HG03442 (cell line): ENCODE measurements around the gene TMEM63A.
A peak's percentile ranks its signal among the peaks of the same experiment; 100 is the strongest.
"Not testable (repeated sequence)": the region's sequence is repeated elsewhere in the genome, so short reads cannot be mapped to it uniquely, and the experiment has no call there.

ENCODE experiments used
- ATAC-seq: cut with Tn5 transposase; IDR thresholded peaks from one replicate; pipeline ENCODE4 v1.9.1; 2021; ENCODE audit warnings: mild to moderate bottlenecking, moderate library complexity; ENCODE audit not compliant: unreplicated experiment

TMEM63A gene

DNA sequence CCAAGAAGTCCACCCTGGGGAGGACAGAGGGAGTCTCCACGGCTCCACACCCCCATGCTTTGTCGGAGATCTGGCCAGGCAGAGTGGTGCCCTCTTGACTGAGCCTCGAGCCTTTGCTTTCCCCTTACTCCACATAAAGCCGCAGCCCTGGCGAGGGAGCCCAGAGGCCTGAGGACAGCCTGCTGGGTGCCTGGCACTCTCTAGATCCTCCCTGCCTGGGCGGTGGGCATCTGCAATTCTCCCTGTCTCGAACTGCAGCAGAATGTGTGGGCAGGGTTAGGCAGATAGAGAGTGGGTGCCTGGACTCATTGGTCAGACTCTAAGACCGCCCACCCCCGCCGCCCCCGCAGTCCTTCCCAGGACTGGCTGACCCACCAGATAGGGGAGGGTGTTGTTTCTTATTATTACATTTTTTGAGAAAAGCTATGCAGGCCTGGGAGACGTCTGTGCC, 58.3 kb downstream of the TMEM63A start:
- no peak for ATAC-seq

DNA sequence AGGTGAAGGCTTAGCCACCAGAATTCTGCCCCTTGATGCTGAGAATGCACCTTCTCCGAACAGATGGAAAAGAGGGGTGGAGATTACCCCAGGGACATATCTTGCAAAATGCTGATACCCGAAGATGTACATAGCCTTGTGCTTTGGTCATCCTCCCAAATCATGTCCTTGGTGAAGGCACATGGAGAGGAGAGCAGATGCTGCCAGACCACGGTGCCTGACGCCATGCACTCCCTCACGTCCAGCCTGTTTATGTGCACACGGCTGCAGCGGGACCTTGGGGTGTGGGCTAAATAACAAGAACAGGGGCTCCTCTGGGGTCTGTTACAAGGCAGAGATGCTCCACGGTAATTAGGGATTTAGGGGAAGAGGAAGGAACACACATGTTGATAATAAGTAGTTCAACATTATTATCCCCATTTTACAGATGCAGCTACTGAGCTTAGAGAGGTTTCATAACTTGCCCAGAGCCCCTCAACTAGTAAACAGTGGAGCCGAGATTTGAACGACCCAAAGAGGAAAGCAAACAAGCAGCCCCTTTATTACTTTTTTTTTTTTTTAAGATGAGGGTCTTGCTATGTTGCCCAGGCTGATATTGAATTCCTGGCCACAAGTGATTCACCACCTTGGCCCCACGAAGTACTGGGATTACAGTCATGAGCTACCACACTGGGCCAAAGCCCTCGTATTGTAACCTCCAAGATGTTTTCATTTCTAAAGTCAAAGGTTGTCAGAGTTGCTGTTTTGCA, 59.4 kb downstream of the TMEM63A start:
- no peak for ATAC-seq

DNA sequence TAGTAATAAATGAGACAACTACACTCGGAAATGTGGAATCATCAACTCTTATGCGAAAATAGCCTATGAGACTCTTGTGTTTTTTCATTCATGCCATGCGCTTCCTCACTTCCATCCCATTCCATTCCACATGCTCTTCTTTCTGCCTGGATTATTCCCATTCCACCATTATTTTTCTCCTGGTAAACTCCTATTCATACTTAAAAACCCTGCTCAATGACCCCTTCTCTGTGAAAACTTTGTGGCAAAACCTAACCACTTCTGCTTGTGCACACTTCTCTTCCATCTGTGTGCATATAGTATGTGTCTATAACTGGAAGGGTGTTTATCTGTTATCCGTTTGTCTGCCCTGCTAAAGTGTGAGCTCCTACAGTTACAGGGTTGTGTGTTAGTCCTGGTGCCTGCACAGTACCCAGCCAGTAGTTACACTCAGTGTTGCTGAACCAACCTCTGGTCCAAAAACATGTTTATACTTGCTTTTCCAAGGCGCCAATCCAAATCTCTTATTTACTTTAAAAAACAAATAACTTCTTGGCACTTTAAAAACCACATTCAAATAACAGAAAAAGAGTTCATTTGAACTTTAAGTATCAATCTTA, 61.6 kb downstream of the TMEM63A start:
- no peak for ATAC-seq

DNA sequence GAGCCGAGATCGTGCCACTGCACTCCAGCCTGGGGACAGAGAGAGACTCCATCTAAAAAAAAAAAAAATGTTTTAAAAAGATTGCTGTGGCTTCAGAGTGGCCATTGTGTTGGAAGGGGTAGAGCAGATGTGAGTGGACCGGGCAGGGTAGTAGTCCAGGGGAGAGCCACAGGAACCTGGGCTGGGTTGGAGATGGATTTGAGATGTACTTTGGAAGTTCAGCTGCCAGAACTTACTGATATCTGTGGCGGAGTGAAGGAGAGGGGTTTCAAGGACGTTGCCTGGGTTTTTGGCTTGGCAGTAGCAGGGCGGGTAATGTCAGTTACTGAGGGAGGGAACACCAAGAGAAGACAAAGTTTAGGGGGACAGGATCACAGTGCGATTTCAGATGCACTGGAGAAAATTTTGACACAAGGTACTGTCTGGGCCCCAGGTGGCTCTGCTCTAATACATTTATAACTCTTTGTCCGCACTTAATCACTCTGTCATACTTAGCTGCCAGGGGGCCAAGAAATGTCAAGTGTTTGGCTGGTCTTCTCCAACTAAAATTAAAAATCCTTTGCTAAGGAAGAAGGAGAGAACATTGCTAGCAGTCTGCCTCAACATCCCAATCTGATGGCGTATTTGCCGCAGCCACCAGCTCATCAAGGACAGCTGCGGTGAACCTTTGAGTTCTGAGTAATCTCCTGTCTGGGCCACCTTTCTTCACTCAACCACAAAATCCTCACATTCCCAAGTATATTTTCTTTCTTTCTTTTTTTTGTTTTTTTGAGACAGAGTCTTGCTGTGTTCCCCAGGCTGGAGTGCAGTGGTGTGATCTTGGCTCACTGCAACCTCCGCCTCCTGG, 62.6 kb downstream of the TMEM63A start:
- ATAC-seq: no peak

- ATAC-seq: no peak
Measured at GRCh38 chr1:225818229-225818628, 64.0 kb downstream of the TMEM63A start.

DNA sequence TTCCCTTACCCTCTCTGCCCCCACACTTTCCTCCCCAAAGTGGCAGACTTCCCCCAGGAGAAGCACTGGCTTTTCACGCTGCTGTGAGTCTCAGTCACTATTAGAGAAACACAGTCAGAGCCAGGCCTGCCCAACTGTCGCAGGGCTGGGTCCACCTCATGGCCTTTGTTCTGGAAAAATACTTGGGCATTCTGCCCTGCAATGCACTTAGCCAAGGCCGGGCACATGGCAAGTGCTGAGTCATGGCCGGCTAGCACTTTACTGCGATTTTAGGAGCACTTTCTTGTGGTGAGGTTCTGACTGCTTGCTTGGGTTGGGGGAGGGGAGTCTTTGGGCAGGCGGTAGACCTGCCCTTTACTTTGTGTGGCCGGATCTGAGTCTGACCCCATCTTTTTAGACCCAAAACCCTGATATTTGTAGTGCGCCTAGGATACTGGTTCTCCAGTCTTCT, 64.5 kb downstream of the TMEM63A start:
- no peak for ATAC-seq

GRCh38 chr1:225816643-225817538, 65.3 kb downstream of the TMEM63A start:
- no peak for ATAC-seq

- ATAC-seq: no peak
Measured at GRCh38 chr1:225815526-225816178, 66.5 kb downstream of the TMEM63A start.

DNA sequence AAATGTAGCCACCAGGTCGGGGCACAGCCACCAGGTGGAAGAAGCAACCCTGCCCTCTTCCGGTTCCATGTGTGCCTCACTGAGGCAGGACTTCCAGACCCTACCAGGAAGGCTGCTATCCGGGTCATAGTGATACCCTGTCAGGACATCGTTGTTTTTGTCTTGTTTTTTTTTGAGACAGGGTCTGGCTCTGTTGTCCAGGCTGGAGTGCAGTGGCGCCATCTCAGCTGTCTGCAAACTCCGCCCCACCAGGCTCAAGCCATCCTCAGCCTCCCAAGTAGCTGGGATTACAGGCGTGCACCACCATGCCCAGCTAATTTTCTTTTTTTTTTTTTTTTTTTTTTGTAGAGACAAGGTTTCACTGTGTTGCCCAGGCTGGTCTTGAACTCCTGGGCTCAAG, 67.1 kb downstream of the TMEM63A start:
- not testable (repeated sequence) for ATAC-seq

DNA sequence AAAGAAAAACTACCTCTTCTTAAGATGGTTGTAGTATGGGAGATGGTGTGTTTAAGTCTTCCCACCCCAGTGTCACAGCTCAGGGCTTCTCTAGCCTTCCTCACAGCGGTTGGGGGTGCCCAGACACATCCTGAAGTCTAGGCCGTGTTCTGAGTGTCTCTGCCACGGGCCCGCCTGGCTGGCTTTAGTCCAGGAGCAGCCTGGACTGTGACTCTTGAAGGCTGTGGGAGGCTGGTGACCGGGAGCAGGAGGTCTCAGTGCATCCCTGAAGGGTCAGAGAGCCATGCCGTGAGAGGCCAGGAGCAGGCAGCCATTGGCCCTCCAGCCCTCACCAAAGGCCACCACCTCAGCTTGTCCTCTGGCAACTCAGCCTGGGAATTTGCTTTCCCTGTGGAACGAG, 67.8 kb downstream of the TMEM63A start:
- no peak for ATAC-seq

- ATAC-seq: no peak
Measured at GRCh38 chr1:225813214-225813964, 68.8 kb downstream of the TMEM63A start.

- ATAC-seq: no peak
Measured at GRCh38 chr1:225812488-225813213, 69.5 kb downstream of the TMEM63A start.

GRCh38 chr1:225811622-225812487, 70.3 kb downstream of the TMEM63A start:
- no peak for ATAC-seq

DNA sequence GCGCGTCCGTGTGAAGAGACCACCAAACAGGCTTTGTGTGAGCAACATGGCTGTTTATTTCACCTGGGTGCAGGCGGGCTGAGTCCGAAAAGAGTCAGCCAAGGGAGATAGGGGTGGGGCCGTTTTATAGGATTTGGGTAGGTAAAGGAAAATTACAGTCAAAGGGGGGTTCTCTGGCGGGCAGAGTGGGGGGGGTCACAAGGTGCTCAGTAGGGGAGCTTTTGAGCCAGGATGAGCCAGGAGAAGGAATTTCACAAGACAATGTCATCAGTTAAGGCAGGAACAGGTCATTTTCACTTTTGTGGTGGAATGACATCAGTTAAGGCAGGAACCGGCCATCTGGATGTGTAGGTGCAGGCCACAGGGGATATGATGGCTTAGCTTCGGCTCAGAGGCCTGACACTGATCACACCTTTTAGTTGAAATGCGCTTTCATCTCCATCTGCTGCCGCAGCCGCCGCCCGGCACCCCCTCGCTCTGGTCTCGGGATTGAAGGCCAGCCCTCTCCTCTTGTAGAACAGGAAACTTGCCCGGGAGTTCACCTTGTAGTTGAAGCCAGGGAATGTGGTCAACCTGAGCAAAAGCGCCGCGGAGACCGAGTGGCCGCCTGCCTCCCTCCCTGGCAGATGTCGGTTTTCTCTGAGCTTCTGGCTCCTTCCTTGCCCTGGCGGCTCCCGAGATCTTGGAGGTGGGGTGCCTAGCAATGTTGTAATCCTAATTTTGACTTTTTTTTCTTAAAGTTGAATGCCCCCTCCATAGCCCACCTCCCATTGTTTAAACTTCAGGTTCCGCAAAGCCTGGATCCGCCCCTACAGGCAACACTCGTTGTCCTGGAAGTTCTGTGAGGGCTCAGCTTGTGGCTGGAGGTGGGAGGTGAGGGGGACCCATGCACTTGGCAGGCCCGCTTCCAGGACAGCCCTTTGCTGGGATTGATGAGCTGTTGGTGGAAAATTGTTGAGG, 71.3 kb downstream of the TMEM63A start:
- ATAC-seq: not testable (repeated sequence)

DNA sequence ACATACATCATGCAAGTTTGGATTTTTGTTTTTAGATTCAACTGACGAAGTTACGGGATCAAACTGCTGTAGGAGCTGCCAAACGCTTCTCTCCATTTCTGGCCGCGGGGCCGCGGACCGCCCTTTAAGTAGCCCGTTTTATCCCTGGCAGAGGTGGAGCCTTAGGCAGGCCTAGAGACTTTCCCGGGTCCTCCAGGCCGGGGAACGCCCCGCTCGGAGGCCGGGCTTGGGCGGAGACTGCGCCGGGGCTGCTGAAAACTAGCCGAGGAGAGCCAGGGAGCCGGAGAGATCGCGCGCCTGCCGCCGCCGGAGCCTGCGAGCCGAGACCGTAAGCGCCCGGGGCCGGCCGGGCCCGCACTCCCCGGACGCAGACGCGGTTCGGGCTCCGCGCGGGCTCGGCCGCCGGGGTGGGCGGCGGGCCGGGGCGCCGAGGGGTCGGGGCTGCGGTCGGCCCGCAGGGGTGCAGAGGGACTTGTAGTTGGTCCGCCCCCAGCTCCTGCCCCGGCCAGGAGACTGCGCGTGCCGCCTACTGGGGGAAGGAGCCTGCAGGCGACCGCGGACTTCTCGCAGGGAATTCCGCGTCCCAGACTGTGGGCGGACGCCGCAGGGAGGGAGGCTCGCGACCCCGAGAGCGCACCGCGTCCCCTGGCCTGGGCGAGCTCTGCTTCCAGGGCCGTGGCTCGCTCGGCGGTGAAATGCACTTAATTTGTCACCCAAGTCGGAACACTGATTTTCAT, 72.2 kb downstream of the TMEM63A start, which contains the start of gene EPHX1:
Gene EPHX1 (plus strand): TSS at position 283 of the 737 bp plus-strand sequence. CDS start 18,606 bp downstream, outside the sequence.
- ATAC-seq: peak; percentile 97

DNA sequence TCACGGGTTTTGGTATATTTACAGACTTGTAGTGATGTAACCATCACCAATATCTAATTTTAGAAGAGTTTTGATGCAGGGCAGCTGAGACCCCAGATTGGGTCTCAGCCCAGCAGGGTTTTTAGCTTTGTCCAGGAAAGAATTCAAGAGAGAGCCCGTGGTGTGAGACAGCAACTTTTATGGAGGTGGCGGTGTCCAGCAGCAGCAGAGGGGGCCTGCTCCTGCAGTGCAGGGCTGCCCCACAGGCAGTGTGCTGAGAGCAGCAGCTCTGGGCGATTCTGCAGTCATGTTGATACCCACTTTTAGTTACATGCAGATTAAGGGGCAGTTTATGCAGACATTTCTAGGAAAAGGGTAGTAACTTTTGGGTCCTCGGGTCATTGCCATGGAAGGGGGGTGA, 74.0 kb downstream of the TMEM63A start:
- no peak for ATAC-seq
